Heart left ventricle (tissue), 16 donors: ENCODE measurements around the gene WLS. TPM values are rescaled to one million over a fixed set of nuclear protein-coding genes. Genes with fewer than 3 reads are reported as not detected.

Source experiments
- ATAC-seq, 4 donors: fragments of 200-7000 bp; cut with Tn5 transposase; one replicate each; pipeline ENCODE4 v1.9.1; 2020 to 2022; ENCODE audit warnings: moderate library complexity in 4 of 4, mild to moderate bottlenecking in 3 of 4, moderate number of reproducible peaks in 1 of 4
- DNase-seq, 5 donors: peaks; one replicate each; pipeline ENCODE4 v3.0.0-alpha.2; 2020
- H3K27ac ChIP-seq, 12 donors: fragments of 200-600 bp; sonication (generic) in 4 of 12; one replicate each; pipeline versions ENCODE4 v1.5.0 to v1.8.0; 2016 to 2022; ENCODE audit warnings: mild to moderate bottlenecking in 2 of 12
- H3K27me3 ChIP-seq, 9 donors: fragments of 200-600 bp; sonication (generic) in 2 of 9; one replicate each; pipeline versions ENCODE4 v1.5.1 to v1.8.0; 2016 to 2022; ENCODE audit warnings: mild to moderate bottlenecking in 3 of 9
- H3K36me3 ChIP-seq, 9 donors: fragments of 200-600 bp; sonication (generic) in 2 of 9; one replicate each; pipeline versions ENCODE4 v1.5.0 to v1.8.0; 2018 to 2022; ENCODE audit warnings: mild to moderate bottlenecking in 2 of 9
- H3K4me1 ChIP-seq, 12 donors: fragments of 200-600 bp; sonication (generic) in 4 of 12; one replicate each; pipeline versions ENCODE4 v1.5.0 to v1.8.0; 2016 to 2022; ENCODE audit warnings: mild to moderate bottlenecking in 3 of 12
- H3K4me3 ChIP-seq, 12 donors: fragments of 200-600 bp; sonication (generic) in 4 of 12; one replicate each; pipeline versions ENCODE4 v1.5.0 to v1.8.0; 2017 to 2022; ENCODE audit warnings: mild to moderate bottlenecking in 9 of 12, moderate library complexity in 4 of 12
- H3K9me3 ChIP-seq, 12 donors: fragments of 200-600 bp; sonication (generic) in 4 of 12; one replicate each; pipeline versions ENCODE4 v1.5.0 to v1.8.0; 2016 to 2022; ENCODE audit warnings: mild to moderate bottlenecking in 1 of 12
- CTCF ChIP-seq, 12 donors: fragments of 200-600 bp; sonication (generic) in 4 of 12; IDR thresholded peaks; one replicate each; pipeline versions ENCODE4 v1.5.0 to v1.8.0; 2018 to 2022; ENCODE audit warnings: antibody characterized with exemption in 12 of 12, mild to moderate bottlenecking in 5 of 12
- POLR2A ChIP-seq, 2 donors: fragments of 450-650 bp; IDR thresholded peaks; one replicate each; pipeline ENCODE4 v1.6.1; 2017; ENCODE audit warnings: antibody characterized with exemption in 2 of 2, mild to moderate bottlenecking in 2 of 2, moderate library complexity in 2 of 2
- WGBS, 4 donors: extraction: QIAGEN DNeasy Blood & Tissue Kit in 2 of 4; methylation state at CpG; one replicate each; pipeline versions ENCODE4 v1.1.5 to v1.1.7; 2013 to 2018; 5-methylcytosine and 5-hydroxymethylcytosine counted together
- intact Hi-C, 10 donors: fragments of 100-400 bp; cut with DNase I; formaldehyde crosslinking; loops; one replicate each; pipeline versions ENCODE4 v1.11.1 to v1.14.2; 2022
- microRNA counts, 2 donors: library from miRNA; unstranded; fragments of <30 nt; microRNA quantifications; one replicate each; lab custom pipeline; 2016
- microRNA-seq, 4 donors: library from miRNA; unstranded; fragments of <30 nt; microRNA quantifications; one replicate each; pipeline versions ENCODE4 to v1.2.0, GENCODE V29; 2017 to 2020
- polyA plus RNA-seq, 2 donors: library from polyadenylated mRNA; stranded (reverse); fragments of 200-250 nt; gene quantifications; one replicate each; pipeline ENCODE4 v1.2.3, GENCODE V29; 2013
- total RNA-seq, 9 donors: library from RNA; depleted of rRNA in 2 of 9; stranded (reverse); fragments of >200 nt in 2 of 9; fragmentation: NEBNext Ultra II Directional in 3 of 9; extraction: Animal tissue kit (Norgen Biotek cat#: 25700) in 3 of 9; gene quantifications; one replicate each; pipeline versions ENCODE4 v1.1.0 to v1.2.4, GENCODE V29; 2016 to 2023
- donor health status: ischemic (EF 13 %, LVEDD 7.1; RV severe dilation, severe dysfunction).
- donor health status: healthy with polysubstance abuse.
- donor health status: DM: no; HTN: yes; CAD: no.
- donor health status: DM: no; HTN: no; CAD: no.
- donor health status: ischemic (EF 25% LVEDD 6.9; RV normal size, moderate dysfunction).
- donor health status: ischemic (EF 25% LVEDD 5.7; RV mildly dilated, moderate dysfunction).
- donor health status: healthy.
- donor health status: DM: yes; HTN: yes; CAD: no.
- donor health status: ischemic (EF 35%, LVEDD 5.7; RV mildly dilated, moderate dysfunction).
- donor health status: nonischemic (EF 11% LVEDD 7.7; RV severe dilation, severe dysfunction).
- donor health status: DM: yes; HTN: yes; CAD: no.
- donor health status: PGD.
- donor health status: ischemic (EF 29% LVEDD 5.4; RV normal size, mild dysfunction).
- donor health status: nonischemic (EF 23%, LVEDD 6.1; RV moderate dilation, normal function).

WLS gene
- total and polyA plus RNA-seq, 11 donors = 36.5 to 115 (median 101) TPM

- Histone ChIP-seq H3K27me3 (no peaks in the 10 kb centered on the region), H3K9me3 (peaks cover 0 to 6% (median 0%) of the 10 kb centered on the region in 12 donors), H3K36me3 (no peaks in the 10 kb centered on the region), H3K4me1 (no peaks in the 10 kb centered on the region), H3K27ac (no peak overlapping the region), H3K4me3 (no peak overlapping the region)
- WGBS, 4 donors = 71 to 79% (median 75%) methylated on average over 2 of the region's 2 CpGs
- intact Hi-C loops = no loop called here
- TF ChIP-seq CTCF (IDR thresholded peaks at IDR 0.05) (no peak), POLR2A (IDR thresholded peaks at IDR 0.05) (no peak)
- DNase-seq = no peak
- ATAC-seq = no peak
Measured at GRCh38 chr1:68078647-68079046, 153.7 kb downstream of the WLS start.

MicroRNA genes within 50 kb of the gene (microRNA counts, 767-probe panel; counts per million panel counts)
- microRNA hsa-miR-1262 (lab: Ali Mortazavi, UCI) = 0 to 71.6 counts per million in 2 donors

Small RNAs within 50 kb of the gene (microRNA-seq; reads per million reads assigned to microRNA genes)
- gene MIR1262 = 1.2 to 5.2 (median 2.4) reads per million in 4 donors

Other genes starting within 250 kb of the WLS start
- gene DIRAS3, start 181.9 kb downstream of the WLS start, total RNA-seq = 10 to 100 TPM in 4 of 9 donors, 1 to 10 TPM in 5; 7.0 to 22.1 (median 10.0) TPM
- 10 to 100 TPM in 1 of 2 donors, 1 to 10 TPM in 1; 3.8 to 10.9 TPM for gene DIRAS3, start 181.9 kb downstream of the WLS start, polyA plus RNA-seq
- gene RPE65, start 217.4 kb upstream of the WLS start, total RNA-seq = not detected
- gene RPE65, start 217.4 kb upstream of the WLS start, polyA plus RNA-seq = not detected